NCI-H526 treated with DMSO at 0.1 percent for 48 hours (cell line): ENCODE results near the gene PRPS1.
"Not testable (repeated sequence)": the region's sequence is repeated elsewhere in the genome, so short reads cannot be mapped to it uniquely, and the experiment has no call there.

Experiments
- DNase-seq: peaks from one replicate; lab custom pipeline; 2025; lab: John Stamatoyannopoulos, UW

PRPS1 gene

GRCh38 chrX:107630031-107630689, 1.9 kb downstream of the PRPS1 start:
- peak; percentile 7 for DNase-seq

DNA sequence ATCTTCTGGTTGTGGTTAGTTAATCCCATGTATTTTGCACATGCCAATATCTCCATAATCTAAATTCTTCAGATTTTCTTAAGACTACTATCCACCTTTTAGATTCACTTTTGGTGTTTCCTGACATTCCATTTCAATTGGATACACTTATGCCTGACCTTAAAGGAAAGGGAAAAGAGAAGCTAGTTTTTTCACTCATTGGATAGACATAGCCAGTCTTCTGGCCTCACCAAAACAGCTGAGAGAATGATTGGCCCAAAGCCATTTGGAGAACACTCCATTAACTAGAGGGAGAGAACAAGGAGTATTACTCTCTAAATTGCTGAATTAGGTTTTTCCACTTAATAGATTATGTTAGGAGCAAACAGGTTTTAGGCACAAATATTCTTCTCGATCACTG, 4.0 kb downstream of the PRPS1 start:
- DNase-seq = no peak

GRCh38 chrX:107646735-107647134, 18.4 kb downstream of the PRPS1 start:
- DNase-seq = no peak

GRCh38 chrX:107648332-107648731, 20.0 kb downstream of the PRPS1 start:
- DNase-seq = no peak

GRCh38 chrX:107654566-107654871, 26.2 kb downstream of the PRPS1 start:
- DNase-seq = no peak

DNA sequence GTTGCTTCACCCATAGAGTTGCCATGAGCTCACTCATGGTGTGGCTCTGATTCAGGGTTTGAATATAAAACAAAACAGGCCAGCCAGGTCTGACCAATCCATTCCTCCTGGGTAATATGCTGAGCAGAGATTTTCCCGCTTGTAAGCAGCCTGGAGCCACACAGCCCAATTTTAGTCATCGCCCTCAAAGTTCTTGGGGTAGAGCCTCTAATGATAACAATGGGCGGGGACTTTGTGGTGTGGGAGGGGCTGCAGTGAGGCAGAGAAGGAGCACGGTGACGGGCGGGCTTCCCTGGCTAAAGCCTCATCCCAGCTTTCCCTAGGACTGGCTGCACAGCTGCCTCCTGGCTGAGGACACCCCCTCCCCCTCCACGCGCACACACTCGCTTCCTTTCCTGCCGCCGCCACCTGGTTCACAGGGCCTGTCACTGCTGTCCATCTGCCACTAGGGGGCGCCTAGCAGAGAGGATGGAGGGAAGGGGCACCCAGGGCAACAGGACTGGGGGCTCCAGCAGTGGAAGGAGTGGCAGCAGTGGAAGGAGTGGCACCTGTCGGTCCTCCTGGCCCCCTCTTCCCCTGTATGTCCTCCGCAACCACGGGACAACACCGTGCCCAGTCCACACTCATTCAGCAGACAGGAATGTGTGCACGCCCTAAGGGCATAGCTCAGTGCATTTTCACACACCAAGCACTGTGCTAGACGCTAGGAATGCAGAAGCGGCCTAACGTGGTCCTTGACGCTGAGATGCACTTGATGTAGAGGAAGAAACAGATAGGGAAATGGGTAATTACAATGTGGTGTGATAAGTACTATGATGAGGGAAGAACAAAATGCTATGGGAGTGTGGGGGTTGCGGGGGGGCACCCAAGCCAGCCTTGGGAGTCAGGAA, 26.8 kb downstream of the PRPS1 start:
- DNase-seq = no peak

DNA sequence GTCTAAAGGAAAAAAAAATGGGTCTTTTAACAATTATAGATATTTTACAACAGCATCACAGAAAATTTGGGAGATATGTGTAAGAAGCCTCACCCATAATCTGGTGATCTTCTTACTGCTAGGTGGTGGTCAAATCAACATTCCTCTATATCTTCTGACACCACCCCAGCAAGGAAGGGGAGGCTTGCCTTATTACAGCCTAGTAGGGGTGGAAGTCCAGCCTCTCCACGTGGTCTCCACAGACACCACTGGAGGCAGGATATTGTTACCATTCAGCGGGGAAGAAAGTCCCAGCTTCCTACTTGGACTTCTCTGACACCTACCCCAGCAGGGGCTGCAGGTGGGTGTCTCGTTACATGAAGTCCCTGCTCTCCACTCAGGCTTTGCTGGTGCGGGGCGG, 28.7 kb downstream of the PRPS1 start:
- DNase-seq = no peak

GRCh38 chrX:107658660-107659059, 30.4 kb downstream of the PRPS1 start:
- no peak for DNase-seq

DNA sequence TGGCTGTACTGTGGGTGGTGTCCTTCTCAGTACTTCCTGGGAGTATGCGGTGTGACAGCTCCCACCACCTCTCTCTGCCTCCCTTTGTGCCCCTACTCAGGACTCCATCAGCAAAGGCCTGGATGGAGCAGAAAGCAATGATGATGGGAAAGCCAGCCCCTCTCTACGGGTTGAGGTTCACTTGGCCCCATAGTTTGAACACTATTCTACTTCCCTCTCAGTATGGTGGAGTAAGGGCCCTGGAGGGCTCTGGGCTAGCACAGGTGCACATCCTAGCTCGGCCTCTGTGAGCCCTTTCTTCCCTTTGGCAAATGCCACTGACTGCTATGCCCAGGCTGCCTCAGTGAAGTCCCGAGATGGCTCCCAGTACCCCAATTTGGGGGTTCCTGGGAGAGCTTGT, 31.0 kb downstream of the PRPS1 start:
- no peak for DNase-seq

GRCh38 chrX:107659768-107660167, 31.5 kb downstream of the PRPS1 start:
- DNase-seq = peak; percentile 3

- no peak for DNase-seq
Observed at GRCh38 chrX:107662145-107662544, 33.8 kb downstream of the PRPS1 start.

GRCh38 chrX:107662824-107663223, 34.5 kb downstream of the PRPS1 start:
- DNase-seq = no peak

- DNase-seq = no peak
Observed at GRCh38 chrX:107666931-107667330, 38.6 kb downstream of the PRPS1 start.

GRCh38 chrX:107667426-107667825, 39.1 kb downstream of the PRPS1 start:
- DNase-seq = no peak

- not testable (repeated sequence) for DNase-seq
Observed at GRCh38 chrX:107668710-107669109, 40.4 kb downstream of the PRPS1 start.

GRCh38 chrX:107669261-107669660, 41.0 kb downstream of the PRPS1 start:
- DNase-seq = no peak

DNA sequence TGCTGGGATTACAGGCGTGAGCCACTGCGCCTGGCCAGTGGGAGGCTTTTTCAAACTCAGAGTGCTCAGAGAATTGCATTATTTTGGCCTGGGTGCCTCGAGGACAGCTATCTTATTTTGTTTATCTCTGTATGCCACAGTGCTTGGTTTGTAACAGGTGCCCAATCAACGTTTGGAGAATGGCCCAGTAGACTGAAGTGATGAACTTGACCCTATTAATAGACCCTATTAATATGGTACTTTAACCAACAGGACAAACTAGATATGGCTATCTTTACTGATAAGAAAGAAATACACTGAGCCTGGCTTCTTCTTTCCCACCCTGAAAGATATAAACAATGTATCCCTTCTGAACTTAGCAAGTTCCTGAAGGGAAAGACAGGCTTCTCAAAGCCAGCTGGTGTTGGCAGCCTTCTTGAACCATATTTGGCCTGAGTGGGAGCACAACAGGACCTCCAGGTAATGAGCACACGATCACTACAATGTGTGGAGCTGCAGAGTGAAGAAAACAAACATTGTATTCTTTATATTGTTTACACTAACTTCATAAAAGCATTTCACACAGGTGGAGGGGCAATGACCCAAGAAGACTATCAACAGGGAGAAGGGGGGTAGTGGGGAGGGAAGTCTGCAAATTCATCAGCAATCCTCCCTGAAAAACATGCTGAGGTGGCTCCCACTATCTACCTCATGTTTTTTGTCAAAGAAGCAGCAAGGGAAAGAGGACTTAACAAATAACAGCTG, 41.7 kb downstream of the PRPS1 start:
- no peak for DNase-seq

- not testable (repeated sequence) for DNase-seq
Observed at GRCh38 chrX:107671256-107671655, 42.9 kb downstream of the PRPS1 start.

- peak; percentile 28 for DNase-seq
Observed at GRCh38 chrX:107672955-107673378, 44.7 kb downstream of the PRPS1 start.

- DNase-seq = no peak
Observed at GRCh38 chrX:107673431-107673830, 45.1 kb downstream of the PRPS1 start.

DNA sequence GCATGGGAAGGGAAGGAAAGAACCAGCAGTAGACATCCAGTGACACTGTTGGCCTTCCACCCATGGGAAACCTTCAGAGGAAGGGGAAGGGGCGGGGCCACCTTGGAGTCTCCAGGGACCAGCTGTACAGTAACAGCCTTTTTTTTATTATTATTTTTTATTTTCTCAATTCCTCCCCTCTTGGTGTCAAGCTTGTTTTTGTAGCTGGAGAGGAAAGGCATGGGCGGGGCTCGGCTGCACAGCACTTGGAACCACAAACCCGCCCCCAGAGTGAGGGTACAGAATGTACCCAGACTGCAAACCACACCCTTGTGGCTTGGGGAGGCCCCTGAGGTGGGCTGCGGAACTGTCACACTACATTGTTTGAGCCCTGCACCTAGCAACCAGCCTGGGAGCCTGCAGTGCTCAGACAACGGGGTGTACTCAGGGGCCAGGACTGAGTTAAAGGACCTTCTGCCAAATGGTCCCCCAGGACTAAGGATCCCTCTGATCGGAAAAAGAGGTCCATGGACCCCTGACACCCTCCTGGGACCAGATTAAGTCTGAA, 45.7 kb downstream of the PRPS1 start:
- DNase-seq = no peak
